ENCODE measurements around the gene RPSA. TPM values are rescaled to one million over a fixed set of nuclear protein-coding genes. Genes with fewer than 3 reads are reported as not detected.
A peak's percentile ranks its signal among the peaks of the same experiment; 100 is the strongest.

The RPSA gene
- total and polyA plus RNA-seq, 2 experiments from 2014 or later, result 1,591 to 1,827 TPM

GRCh38 chr3:39407773-39408492, 1.4 kb downstream of the RPSA start:
- DNase-seq (ENCODE audit: low spot score), result no peak
- H3K36me3 ChIP-seq (ENCODE audit: insufficient read depth), result peaks cover 58% of the 10 kb centered on the region

GRCh38 chr3:39408493-39409372, 2.2 kb downstream of the RPSA start:
- Mint-ChIP-seq H3K27ac (peak overlapping the region; percentile 99), H3K27me3 (ENCODE audit: insufficient read depth, low read depth, poor library complexity) (peaks cover 29% of the 10 kb centered on the region), H3K4me1 (peaks cover 52% of the 10 kb centered on the region), H3K4me3 (peak overlapping the region; percentile 96; the same call in 2 of the 3 replicates), H3K9me3 (peaks cover 3% of the 10 kb centered on the region; the same call in 2 of the 3 replicates), H3K36me3 (ENCODE audit: low read depth) (peaks cover 76% of the 10 kb centered on the region)
- peak overlapping the region; percentile 89 for H3K4me2 ChIP-seq
- H3K27me3 ChIP-seq (ENCODE audit: insufficient read depth), result no peaks in the 10 kb centered on the region
- H3K79me2 ChIP-seq (replicated peaks; ENCODE audit: insufficient read depth), result peaks cover 47% of the 10 kb centered on the region
- no peak overlapping the region for H2AFZ ChIP-seq
- H4K20me1 ChIP-seq (replicated peaks; ENCODE audit: insufficient read depth), result peaks cover 51% of the 10 kb centered on the region
- H3K4me1 ChIP-seq (ENCODE audit: insufficient read depth), result peaks cover 32% of the 10 kb centered on the region
- no peak for TF ChIP-seq EZH2 (IDR thresholded peaks at IDR 0.05; ENCODE audit: low read depth, unreplicated experiment)
- TF ChIP-seq NANOG (IDR thresholded peaks at IDR 0.05; ENCODE audit: borderline replicate concordance), result no peak
- TF ChIP-seq EZH2phosphoT487 (IDR thresholded peaks at IDR 0.05; ENCODE audit: unreplicated experiment), result no peak
- no peak for TF ChIP-seq STAT1 (IDR thresholded peaks at IDR 0.05; ENCODE audit: unreplicated experiment)
- TF ChIP-seq CREB1 (CRISPR knock-in tag; IDR thresholded peaks at IDR 0.05; ENCODE audit: low read depth), result no peak
- no peak for TF ChIP-seq JUNB (IDR thresholded peaks at IDR 0.05; ENCODE audit: unreplicated experiment)
- TF ChIP-seq ZNF462 (CRISPR knock-in tag; IDR thresholded peaks at IDR 0.05), result no peak
- TF ChIP-seq ZNF331 (CRISPR knock-in tag; IDR thresholded peaks at IDR 0.05; ENCODE audit: low read depth), result no peak
- no peak for TF ChIP-seq CTCF (conservative IDR thresholded peaks at IDR 0.05; ENCODE audit: low read depth in 2 of 2)
- no peak for TF ChIP-seq ZNF114 (CRISPR knock-in tag; IDR thresholded peaks at IDR 0.05)
- peaks cover 72% of the 10 kb centered on the region for H3F3A ChIP-seq (replicated peaks; ENCODE audit: low read depth)
- DNase-seq (ENCODE audit: low spot score) (no peak), ATAC-seq (no peak)
- no peaks in the 10 kb centered on the region for H3K9me2 ChIP-seq (ENCODE audit: insufficient read depth)
- peaks cover 66% of the 10 kb centered on the region for H3K36me3 ChIP-seq (ENCODE audit: insufficient read depth)
- peak overlapping the region; percentile 97 for H3K27ac ChIP-seq (ENCODE audit: low read depth)
- peak overlapping the region; percentile 64 for H3K4me3 ChIP-seq

More at GRCh38 chr3:39407773-39408492, 1.4 kb downstream of the RPSA start:
- H3K27me3 ChIP-seq (ENCODE audit: insufficient read depth), result no peaks in the 10 kb centered on the region
- H3F3A ChIP-seq (replicated peaks; ENCODE audit: low read depth), result peaks cover 64% of the 10 kb centered on the region
- H3K4me2 ChIP-seq, result peak overlapping the region; percentile 89
- Mint-ChIP-seq H3K27me3 (ENCODE audit: insufficient read depth, low read depth, poor library complexity) (peaks cover 29% of the 10 kb centered on the region), H3K27ac (peak overlapping the region; percentile 99), H3K9me3 (peaks cover 3% of the 10 kb centered on the region; the same call in 2 of the 3 replicates), H3K4me3 (peak overlapping the region; percentile 96), H3K4me1 (peaks cover 54% of the 10 kb centered on the region), H3K36me3 (ENCODE audit: low read depth) (peaks cover 68% of the 10 kb centered on the region)
- H3K4me3 ChIP-seq, result peak overlapping the region; percentile 64
- peak overlapping the region; percentile 97 for H3K27ac ChIP-seq (ENCODE audit: low read depth)
- TF ChIP-seq POLR2AphosphoS5 (IDR thresholded peaks at IDR 0.05; ENCODE audit: low read depth) (peak; percentile 27; the same call in 1 of the 2 replicates), ZNF114 (CRISPR knock-in tag; IDR thresholded peaks at IDR 0.05) (no peak)
- no peak overlapping the region for H2AFZ ChIP-seq
- ATAC-seq, result no peak
- H3K9me2 ChIP-seq (ENCODE audit: insufficient read depth), result no peaks in the 10 kb centered on the region
- H3K79me2 ChIP-seq (replicated peaks; ENCODE audit: insufficient read depth), result peaks cover 47% of the 10 kb centered on the region
- H3K4me1 ChIP-seq (ENCODE audit: insufficient read depth), result peaks cover 34% of the 10 kb centered on the region
- peaks cover 51% of the 10 kb centered on the region for H4K20me1 ChIP-seq (replicated peaks; ENCODE audit: insufficient read depth)
